HTERT RPE-1 (cell line): ENCODE results near the gene UBE2O.

ENCODE experiments used
- in situ Hi-C: fragments of 300-500 bp; cut with MboI; formaldehyde crosslinking; loops from 4 replicates; pipeline ENCODE4 v1.14.3; 2020; ENCODE audit warnings: low sequenced_read_pairs

Gene UBE2O

GRCh38 chr17:76487451-76488192 is 34.7 kb upstream of the UBE2O start:
- in situ Hi-C loops, result no loop called here

- in situ Hi-C loops, result no loop called here
These were observed 32.6 kb upstream of the UBE2O start for GRCh38 chr17:76485569-76485968.

- in situ Hi-C loops, result no loop called here
These were observed 31.3 kb upstream of the UBE2O start for GRCh38 chr17:76484228-76484725.

DNA sequence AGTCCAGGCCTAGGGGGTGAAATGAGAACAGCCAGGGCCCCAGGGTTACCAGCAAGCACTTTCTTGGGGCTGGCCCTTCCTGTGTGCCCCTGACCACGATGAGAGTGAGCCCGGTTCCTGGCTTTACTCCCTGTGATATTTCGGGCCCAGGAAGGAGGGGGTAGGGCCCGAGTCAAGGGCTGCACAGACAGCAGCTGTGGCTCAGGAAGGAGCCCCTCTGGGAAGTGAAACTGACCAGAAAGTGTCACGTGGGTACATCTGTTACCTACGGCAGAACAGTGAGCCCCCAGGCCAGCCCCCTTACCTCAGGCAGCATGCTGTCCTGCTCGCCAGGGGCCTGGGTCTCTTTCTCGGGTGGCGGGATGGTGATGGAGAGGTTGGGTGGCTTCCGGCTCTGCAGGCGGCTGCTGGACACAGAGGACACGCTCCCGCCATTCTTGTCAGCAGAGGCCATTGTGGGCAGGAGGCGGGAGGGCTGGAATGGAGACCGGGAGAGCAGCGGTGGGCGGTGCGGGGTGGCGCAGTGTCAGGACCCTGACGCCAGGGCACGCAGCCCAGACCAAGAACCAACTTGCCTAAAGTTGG is 28.2 kb upstream of the UBE2O start:
- in situ Hi-C loops, result no loop called here

GRCh38 chr17:76480632-76481031 is 27.7 kb upstream of the UBE2O start:
- in situ Hi-C loops, result no loop called here

DNA sequence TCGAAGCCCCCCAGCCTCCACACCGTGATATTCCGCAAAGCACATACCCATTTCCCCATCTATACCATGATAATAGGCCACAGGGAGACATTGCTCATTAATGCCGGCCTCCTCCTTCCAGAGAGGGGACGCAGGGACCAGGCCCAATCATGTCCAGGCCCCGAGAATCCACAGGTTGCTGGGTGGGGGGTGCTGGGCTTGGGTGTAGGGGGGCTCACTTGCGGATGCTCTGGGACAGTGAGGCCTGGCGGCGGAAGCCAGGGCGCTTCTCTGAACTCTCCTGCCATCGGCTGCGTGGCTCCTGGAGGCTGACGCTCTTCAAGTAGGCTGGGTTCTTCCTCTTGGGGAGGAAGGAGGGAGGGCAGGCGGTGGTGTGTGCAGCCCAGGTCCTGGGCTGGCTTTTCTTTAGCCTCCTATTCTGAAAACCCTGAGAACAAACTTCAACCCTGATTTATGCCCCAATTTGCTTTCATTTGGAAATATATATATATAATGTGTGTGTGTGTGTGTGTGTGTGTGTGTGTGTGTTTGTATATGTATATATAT is 26.6 kb upstream of the UBE2O start:
- in situ Hi-C loops, result no loop called here

- in situ Hi-C loops, result no loop called here
These were observed 26.0 kb upstream of the UBE2O start for GRCh38 chr17:76478730-76479514.

- in situ Hi-C loops, result no loop called here
These were observed 25.1 kb upstream of the UBE2O start for GRCh38 chr17:76478097-76478496.

DNA sequence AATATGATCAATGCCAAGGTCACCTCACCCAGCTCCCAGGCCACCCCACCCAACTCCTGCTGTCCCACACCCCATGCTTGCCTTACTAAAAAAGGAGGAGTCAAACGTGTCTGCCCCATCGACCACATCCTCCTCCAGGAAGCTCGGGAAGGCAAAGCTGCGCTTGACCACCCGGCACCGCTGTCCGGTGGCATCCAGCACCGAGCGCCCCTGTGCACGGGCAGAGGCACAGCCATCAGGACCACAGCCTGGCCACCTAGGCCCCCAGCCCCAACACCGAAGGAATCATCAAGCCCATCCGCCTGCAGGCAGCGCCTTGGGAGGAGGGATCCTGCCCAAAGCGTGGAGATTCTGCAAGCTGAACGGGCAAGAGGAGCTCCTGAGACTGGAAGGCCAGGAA is 24.6 kb upstream of the UBE2O start:
- in situ Hi-C loops, result no loop called here

- in situ Hi-C loops, result no loop called here
These were observed 23.8 kb upstream of the UBE2O start for GRCh38 chr17:76476736-76477135.

GRCh38 chr17:76475302-76475701 is 22.4 kb upstream of the UBE2O start:
- in situ Hi-C loops, result no loop called here

DNA sequence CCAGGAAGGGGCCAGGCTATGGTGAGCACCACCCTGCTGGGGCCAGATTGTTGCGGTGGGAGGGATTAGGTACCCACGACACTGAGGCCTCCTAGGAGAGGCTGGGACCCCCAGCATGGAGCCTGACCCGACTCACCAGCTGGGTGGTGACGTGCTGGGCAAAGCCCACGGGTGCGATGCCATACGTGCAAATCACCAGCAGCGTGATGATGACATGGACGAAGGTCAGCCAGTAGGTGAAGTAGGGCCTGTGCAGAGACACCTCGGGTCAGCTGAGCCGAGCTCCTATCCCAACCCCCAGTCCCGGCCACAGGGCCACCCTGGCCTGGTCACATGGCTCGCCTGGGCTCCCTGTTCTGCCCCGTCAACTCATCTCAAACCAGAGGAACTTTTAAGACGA is 21.9 kb upstream of the UBE2O start:
- in situ Hi-C loops, result no loop called here

DNA sequence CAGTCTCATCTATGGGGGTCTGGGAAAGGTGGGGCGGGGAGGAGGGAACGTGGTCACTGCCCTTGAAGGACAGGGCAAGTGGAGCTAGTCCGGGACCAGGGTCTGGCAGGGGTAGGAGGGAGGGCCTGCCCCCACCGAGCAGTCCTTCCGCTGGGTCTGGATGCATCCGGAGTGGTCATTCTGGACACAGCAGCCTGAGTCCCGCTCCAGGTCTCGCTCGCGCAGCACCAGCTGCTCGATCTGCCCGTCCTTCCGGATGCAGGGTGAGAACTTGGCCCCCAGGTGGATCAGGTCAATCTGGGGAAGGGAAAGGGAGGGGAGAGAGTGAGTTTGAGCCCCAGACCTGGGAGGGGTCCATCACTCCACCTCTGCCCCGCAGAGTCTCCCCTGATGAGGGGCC is 21.3 kb upstream of the UBE2O start:
- in situ Hi-C loops, result no loop called here

DNA sequence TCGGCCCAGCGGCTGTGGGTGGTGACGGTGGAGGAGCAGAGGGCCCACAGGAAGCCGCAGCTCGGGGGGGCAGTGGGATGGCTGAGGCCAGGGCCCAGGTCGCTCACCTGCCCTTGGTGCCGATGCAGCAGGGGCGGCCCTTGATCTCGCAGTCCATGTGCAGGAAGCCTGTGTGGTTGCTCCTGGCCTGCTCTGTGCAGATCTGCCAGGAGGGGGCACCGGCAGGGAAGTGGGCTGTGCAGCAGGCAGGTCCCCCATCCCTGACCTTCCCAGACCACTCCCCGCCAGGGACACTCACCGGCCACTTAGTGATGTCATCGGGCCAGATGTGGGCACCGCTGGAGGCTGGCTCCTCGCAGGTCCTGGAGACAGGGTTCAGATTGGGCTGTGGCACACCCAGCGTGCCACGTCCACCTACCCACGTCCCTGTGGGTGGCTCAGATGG is 20.6 kb upstream of the UBE2O start:
- in situ Hi-C loops, result no loop called here

DNA sequence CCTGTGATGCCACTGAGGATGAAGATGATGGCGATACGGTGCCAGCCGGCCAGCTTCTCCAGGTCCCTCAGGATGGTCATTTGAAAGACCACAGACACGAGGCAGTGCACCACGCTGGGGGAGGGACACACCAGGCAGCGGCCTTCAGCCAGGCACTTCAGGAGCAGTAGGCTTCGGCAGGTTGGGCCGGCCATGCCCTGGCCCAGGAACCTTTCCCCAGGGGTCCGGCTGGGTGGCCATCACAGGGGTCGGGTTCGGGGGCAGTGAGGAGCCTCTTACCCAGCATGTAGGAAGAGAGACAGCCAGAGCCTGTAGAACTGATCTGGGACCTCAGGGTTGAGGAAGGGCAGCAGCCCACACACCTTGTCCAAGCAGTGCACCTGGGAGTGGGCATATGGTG is 19.8 kb upstream of the UBE2O start:
- in situ Hi-C loops, result no loop called here

DNA sequence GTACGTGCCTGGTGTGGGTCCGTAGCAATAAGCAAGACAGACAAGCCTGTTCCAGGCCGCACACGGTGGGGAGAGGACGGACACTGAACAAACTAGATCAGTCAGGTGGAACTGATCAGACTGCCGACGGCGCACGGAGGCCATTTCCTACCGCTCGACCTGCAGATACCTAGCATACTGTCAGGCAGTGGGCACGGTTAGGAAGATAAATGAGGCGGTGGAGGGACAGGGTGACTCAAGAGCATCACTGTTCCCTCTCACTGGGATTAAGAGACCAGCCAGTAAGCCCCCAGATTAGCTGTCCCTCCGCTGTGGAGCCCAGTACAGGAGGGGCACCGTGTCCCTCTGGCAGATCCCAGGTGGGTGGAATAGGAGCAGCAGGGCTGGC is 19.3 kb upstream of the UBE2O start:
- in situ Hi-C loops, result no loop called here

DNA sequence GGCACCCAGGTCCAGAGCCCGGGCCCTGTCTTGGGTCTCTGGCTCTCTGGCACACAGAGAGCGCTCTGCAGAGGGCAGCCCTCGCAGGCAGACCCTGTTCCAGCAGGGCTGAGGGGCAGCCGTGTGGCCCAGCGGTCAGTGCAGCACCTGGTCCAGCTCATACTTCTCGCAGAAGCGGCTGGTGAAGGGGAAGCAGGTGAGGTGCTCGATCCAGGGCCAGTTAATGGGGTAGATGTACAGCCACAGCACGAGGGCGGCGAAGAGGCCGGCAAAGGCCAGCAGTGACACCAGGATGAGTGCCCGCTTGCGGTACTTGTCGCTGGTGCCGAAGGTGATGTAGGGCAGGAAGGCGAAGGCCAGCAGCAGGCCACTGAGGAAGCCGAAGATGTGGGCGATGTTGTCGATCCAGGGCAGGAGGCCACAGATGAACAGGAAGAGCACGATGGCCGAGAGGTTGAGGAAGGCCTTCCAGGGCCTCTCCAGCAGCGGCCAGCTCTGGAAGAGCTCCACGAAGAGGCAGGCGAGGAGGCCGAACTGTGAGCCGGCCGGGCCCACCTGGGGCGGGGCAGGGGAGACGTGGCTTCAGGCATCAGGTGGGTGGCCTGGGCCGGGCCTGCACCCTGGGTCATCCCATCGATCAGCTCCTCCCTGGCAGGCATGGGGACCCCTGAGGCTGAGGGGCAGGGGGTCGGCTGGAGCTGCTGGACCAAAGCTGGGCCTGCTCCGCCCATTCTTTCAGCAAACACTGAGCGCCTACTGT is 18.7 kb upstream of the UBE2O start:
- in situ Hi-C loops, result no loop called here

- in situ Hi-C loops, result no loop called here
These were observed 17.2 kb upstream of the UBE2O start for GRCh38 chr17:76469991-76470739.

DNA sequence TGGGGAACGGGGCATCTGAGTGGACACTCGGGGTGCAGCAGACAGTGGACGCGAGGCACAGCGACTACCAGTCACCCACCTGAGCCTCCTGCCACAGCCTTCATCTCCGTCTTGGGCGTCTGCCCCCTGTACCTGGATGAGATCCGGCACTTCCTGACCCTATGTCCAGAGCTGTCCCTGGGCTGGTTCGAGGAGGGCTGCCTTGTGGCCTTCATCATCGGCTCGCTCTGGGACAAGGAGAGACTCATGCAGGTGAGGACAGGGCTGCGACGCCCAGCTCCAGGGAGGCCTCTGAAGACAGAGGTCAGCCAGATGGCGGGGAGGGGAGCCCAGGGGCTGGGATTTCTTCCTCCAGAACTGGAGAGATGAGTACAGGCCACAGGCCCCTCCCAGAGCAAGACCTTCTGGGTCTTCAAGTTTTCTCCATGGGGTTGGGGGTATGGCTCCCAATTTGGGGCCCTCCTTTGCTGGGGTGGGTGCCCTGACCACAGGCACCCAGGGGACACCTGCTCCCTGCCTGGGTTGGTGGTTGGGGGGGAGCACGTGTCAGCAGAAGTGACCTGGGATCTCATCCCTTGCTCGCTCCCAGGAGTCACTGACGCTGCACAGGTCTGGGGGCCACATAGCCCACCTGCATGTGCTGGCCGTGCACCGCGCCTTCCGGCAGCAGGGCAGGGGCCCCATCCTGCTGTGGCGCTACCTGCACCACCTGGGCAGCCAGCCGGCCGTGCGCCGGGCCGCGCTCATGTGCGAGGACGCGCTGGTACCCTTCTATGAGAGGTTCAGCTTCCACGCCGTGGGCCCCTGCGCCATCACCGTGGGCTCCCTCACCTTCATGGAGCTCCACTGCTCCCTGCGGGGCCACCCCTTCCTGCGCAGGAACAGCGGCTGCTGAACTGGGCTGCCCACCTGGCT is 16.4 kb upstream of the UBE2O start:
- in situ Hi-C loops, result no loop called here
